Limb (tissue), 2 donors: Measurements from ENCODE around the gene TEAD1.

Source experiments
- DNase-seq, 2 donors: peaks; one replicate each; pipeline ENCODE4 v3.0.0-alpha.2; 2016; ENCODE audit errors: extremely low spot score in 2 of 2

TEAD1 gene

GRCh38 chr11:12893787-12894672, 219.8 kb downstream of the TEAD1 start:
- peak; percentile 51 to 81 for DNase-seq

DNA sequence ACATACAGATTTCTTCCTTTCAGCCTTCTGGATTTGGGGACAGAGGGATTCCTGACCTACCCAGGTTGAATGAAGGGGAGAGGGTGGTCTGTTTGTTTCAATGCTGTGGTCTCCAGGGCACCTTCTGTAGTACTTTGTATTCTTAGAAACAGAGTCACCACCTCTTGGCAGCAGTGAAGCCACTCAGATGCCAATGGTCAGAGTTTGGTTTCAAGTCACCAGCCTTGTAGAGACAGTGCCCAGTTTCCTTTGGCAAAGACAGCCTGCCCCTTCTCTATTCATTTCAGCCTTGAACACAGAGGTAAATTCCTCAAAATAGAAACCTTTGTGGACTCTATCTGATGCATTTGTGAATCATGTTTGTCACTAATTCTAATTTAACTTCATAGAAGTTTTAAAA, 223.2 kb downstream of the TEAD1 start:
- no peak for DNase-seq

DNA sequence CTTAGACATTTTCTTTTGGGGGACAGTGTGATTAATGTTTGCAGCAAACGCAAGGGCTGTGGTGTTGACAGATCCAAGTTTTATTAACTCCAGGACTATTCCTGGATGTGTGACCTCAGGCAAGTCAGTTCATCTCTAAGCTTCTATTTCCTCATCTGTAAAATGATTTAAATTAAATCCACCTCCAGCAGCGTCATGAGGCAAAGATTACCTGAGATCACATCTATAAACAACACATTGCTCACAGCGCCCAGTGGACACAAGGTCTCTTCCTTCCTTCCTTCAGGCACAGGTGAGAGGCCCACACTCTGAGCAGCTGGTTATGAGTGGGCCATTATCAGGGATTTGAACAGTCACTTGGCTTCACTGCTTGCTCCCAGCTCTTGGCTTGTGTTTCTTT, 223.6 kb downstream of the TEAD1 start:
- no peak for DNase-seq

GRCh38 chr11:12900496-12900895, 226.3 kb downstream of the TEAD1 start:
- peak in 1 of 2 donors; percentile 26 for DNase-seq

GRCh38 chr11:12901272-12901671, 227.1 kb downstream of the TEAD1 start:
- DNase-seq, result no peak

- DNase-seq, result no peak
These were observed 227.8 kb downstream of the TEAD1 start for GRCh38 chr11:12901874-12902481.

DNA sequence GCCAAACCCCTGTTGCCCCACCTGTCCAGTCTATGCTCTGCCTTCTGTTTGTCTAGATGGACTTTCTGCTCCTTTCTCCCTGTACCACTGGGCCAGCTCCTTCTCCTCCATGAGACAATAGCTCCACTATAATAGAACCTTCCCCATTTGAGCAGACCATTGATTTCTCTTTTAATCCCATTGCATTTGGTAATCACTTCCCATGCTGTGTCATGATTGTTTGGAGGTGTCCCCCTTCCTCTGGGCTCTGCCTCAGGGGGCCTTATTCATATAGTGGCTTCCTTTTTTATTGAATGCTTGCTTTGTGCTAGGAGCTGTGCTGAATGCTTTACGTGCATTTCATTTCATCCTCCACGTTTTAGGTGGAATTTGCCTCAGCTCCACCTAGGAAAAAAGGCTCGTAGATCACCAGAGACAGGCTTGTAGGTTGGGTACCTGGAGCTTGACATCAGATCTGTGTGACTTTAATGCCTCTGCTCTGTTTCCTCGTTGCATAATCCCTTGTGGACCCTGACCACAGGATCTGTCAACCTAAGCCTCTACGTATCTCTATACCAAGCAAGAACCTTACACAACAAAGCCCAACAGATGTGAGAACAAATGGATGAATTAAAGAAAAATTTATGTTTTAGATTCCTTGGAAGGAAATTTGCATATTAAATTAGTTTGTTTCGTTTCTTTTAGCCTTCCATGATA, 228.7 kb downstream of the TEAD1 start:
- no peak for DNase-seq

DNA sequence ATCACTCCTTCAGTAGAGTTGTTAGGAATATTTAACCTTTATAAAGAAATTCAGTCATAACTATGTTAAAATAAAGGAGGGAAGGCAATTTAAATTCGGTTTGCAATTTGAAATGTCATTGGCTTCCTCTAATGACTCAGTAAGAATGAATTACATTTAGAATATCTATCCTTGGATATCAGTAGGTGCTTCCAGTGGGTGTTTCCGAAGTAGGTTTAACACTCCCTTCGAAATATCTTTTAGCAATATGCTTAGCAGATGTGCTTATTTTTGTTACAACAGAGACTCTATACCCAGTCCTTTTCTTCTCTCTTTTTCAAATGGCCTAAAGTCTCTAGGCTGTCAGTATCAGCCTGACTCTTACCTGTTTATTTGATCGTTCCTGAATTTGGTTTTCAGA, 231.2 kb downstream of the TEAD1 start:
- DNase-seq, result no peak

GRCh38 chr11:12906501-12906900, 232.3 kb downstream of the TEAD1 start:
- DNase-seq, result no peak

- no peak for DNase-seq
These were observed 235.7 kb downstream of the TEAD1 start for GRCh38 chr11:12909879-12910278.

DNA sequence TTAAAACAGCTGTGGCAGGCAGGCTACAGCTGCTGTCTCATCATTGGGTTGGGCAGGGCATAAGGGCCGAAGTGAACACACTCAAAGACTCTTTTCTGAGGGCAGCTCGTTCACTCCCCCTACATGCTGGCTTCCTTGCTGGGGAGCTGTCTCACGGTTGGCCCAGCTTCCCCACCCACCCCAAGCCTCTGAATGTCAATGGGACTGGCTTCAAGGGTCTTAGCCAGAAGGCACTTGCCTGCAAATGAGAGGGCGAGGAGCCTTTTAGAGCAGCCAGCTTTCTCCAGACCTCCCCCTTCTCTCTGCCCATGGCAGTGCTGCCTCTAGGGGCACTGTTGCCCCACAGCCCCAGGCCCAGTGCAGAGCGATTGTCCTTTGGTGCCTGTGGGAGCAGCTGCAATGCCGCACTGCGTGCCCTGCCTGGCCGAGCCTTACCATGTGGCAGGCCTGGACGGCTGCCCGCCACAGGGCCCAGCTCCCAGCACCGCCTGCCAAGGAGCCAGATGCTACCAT, 240.2 kb downstream of the TEAD1 start:
- peak; percentile 73 to 81 for DNase-seq

DNA sequence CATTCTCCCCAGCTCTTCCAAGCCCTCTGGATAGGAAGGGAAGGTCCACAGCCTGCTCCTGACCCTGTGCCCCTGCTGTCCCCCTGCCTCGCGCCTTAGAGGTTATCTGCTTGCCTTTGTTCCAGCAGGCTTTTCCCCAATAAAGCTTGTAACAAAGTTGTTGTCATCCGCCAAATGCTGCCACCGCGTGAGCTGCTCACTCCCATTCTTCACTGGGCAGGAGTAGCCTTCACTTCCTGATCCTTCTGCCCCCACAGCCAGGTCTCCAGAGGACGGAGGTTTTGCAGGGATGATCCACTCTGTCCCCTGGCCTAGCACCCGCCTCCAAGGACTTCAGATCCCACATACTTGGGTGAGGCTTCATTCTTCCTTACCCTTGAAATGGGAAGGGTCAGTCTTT, 240.9 kb downstream of the TEAD1 start:
- no peak for DNase-seq

- no peak for DNase-seq
These were observed 243.6 kb downstream of the TEAD1 start for GRCh38 chr11:12917822-12918221.

DNA sequence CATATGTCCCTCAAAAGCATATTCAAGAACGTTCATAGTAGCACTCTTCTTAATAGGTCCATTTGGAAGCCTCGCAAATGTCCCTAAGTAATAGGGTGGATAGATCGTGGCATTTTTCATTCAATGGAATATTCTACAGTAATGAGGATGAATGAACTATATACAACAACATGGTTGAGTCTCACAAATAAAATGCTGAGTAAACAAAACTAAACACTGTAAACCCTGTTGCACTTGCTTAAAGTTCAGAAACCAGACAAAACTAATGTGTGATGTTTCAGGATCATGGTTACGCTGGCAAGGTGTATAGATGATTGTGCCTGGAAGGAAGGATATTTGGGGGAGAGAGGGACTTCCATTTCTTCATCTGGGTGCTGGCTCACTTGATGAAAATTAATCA, 244.4 kb downstream of the TEAD1 start:
- no peak for DNase-seq

GRCh38 chr11:12922418-12922817, 248.2 kb downstream of the TEAD1 start:
- DNase-seq, result no peak

DNA sequence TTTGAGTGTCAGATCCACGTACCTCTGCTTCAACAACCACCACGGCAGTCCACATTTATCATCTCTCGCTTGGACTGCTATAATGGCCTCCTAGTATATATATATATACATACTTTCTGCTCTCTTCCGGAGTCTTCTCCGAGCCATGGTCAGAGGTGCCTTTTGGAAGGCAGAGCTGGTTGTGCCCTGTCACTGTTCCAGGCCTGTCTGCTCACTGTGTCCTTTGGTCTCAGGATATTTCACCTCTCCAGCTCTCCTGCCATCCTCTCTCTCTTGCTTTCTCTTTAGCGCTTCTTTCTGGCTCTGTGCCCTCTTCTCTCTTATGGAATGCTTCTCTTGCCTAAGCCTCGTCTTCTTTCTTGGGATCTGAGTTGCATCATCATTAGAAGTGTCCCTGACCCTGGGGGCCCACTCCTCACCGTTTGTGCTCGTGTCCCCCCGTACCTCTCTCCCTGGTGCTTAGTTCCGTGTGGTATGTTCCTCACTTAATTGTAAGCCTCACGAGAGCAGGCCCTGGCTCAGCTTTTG, 248.8 kb downstream of the TEAD1 start:
- no peak for DNase-seq

DNA sequence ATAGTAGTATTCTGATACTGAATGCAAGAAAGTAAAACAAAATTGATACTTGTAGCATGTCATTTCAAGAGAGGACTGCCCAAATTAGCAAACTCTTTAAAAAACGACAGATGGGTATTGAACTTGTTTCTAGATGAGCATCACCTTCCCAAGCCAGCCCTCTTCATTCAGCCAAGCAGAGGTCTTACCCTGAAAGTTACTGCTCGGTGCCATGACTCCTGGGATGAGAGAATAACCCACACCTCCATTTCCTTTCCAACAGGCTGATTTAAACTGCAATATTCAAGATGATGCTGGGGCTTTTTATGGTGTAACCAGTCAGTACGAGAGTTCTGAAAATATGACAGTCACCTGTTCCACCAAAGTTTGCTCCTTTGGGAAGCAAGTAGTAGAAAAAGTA, 250.4 kb downstream of the TEAD1 start:
- no peak for DNase-seq

DNA sequence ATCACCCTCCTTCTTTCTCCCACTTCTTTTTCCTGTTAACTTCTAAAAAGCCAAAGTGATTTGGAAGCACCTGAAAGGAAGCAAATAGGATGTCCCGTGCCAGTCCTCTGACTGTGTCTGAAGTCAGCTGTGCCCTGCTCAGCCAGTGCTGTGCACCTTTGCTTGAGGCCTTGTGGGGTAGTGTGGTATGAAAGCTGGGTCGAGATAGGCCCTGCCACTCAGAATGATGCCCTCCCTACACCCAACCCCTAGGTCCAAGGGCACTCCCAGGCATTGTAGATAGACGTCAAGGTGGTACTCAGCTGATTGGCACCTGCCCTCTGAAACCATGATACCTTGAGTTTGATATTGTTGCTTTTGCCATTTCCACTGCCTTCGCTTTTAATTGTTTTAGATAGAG, 251.3 kb downstream of the TEAD1 start:
- DNase-seq, result no peak

DNA sequence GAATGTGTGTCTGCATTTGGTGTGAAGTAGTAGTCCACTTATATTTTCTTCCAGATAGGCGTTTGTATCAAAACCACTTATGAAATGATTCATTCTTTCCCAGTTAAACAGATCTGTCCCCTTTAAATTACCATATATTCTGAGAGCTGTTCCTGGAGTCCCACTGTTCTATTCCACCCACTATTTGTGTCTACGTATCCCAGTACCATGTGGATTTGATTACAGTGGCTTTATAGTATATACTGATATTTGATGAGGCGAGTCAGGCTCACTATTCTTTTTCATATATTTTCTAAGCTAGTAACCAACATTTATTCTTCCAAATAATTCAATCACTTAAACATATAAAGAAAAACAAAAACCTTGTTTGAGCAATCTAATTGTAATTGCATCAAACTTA, 253.0 kb downstream of the TEAD1 start:
- DNase-seq, result no peak

- peak in 1 of 2 donors; percentile 8 for DNase-seq
These were observed 253.7 kb downstream of the TEAD1 start for GRCh38 chr11:12927886-12928285.

DNA sequence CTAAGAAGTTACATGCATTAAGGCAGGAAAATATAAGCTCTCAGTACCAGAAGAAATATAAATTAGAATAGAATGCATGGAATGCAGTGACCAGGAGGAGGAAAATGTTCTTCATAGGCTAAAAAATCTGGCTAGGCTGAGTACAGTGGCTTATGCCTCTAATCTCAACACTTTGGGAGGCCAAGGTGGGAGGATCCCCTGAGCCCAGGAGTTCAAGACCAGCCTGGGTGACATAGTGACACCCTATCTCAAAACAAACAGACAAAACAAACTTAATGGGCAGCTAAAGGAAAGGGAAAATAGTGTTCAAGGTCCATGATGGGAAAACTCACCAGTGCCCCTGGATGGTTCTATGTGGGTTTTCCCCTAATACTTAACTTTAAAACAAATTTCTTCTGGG, 256.6 kb downstream of the TEAD1 start:
- DNase-seq, result no peak

GRCh38 chr11:12932485-12932884, 258.3 kb downstream of the TEAD1 start:
- no peak for DNase-seq
